Stimulated activated CD8-positive, alpha-beta memory T cell treated with anti-CD3 and anti-CD28 coated beads, Interleukin-12 subunit alpha, Interleukin-12 subunit beta, amount 100 ng/mL, for 24 hours (primary cell): ENCODE data around the gene RPL36A.

Source experiments
- DNase-seq: peaks from one replicate; pipeline ENCODE4 v3.0.0-alpha.2; 2020; ENCODE audit errors: extremely low read depth

Gene RPL36A

DNA sequence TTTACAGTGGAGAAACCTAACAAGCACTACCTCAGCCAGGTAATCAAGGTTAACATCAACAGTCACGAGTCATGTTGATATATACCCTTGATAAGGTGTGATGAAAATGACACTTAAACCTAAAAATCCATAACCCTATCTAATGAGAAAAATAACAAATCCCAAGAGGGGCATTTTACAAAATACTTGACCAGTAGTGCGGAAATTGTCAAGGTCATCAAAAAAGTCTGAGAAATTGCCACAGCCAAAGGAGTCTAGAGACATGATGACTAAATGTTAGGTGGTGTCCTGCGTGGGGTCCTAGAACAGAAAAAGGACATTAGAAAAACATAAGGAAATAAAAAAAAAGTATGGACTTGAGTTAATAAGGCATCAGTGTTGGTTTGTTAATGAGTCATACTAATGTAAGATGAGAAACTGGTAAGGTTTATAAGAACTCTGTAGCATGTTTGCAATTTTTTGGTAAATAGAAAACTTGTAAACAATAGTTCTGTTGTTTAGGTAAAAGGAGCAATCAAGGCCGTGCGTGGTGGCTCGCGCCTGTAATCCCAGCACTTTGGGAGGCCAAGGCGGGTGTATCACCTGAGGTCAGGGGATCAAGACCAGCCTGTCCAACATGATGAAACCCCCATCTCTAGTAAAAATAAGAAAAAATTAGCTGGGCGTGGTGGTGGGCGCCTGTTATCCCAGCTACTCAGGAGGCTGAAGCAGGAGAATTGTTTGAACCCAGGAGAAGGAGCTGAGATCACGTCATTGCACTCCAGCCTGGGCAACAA is 2.9 kb downstream of the RPL36A start:
- no peak for DNase-seq

DNA sequence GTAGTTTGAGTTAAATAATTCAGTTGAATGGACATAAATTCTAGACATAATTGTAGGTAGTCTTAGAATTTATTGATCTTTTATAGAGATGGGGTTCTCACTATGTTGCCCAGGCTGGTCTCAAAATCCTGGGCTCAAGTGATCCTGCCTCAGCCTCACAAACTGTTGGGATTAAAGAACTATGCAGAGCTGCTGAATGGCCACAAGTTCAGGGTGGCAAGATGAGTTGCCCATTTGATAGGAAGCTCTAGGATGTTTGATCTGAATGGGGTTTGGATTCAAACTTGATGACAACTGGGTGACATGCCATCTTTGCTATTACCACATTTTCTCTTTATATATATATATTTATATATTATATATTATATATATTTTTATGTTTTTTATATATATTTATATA is 3.6 kb downstream of the RPL36A start:
- DNase-seq, result no peak

DNA sequence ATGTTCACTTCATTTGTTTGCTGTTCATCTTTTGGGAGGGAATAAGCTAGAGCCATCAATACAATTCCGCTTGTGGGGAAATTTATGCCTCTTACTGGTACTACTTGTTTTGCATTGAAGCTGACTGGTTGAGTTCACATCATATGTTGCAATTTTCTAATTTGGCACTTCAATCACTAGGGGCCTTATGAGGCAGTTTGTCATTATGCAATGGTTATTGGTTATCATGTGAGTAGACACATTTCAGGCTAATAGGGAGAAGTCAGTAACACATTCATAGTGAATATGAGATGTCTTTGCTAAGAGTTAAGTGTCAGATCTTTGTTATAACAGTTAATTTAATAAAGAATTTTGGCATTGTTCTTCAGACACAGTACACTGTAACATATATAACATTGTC is 5.0 kb downstream of the RPL36A start:
- DNase-seq, result no peak

DNA sequence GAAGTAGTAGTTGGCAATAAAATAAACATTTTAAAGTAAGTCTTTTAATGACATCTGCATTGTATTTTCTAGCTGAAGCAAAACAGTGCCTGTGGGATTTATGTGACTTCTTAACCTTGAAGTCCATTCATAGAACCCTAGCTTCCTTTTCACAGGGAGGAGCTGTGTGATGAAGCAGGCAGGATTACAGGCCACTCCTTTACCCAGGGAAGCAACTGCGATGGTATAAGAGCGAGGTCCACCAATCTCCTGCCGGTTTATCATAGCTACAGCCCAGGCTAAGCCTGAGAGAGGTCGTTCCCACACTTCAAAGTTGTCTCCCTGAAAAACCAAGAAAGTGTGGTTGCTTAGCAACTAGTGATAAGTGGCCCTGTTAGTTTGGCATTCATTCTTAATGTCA is 7.0 kb downstream of the RPL36A start:
- no peak for DNase-seq

DNA sequence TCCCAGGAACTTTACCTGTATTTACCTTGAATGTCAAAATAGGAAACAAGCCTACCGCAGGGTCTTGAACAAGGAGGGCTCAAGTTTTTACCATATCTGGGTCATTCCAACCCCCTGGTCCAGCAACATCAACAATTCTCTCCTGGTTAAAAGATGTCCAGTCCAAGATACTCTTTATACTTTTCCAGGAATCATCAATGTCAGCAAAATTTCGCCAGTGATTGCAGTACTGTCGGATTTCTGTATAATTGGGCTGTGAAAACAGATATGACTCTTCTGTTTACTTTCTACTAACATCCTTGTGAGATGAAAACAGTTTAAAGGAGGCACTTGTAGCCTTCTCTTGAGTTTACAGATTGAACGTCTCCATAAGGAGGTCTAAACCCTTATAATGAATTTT is 7.9 kb downstream of the RPL36A start:
- no peak for DNase-seq

DNA sequence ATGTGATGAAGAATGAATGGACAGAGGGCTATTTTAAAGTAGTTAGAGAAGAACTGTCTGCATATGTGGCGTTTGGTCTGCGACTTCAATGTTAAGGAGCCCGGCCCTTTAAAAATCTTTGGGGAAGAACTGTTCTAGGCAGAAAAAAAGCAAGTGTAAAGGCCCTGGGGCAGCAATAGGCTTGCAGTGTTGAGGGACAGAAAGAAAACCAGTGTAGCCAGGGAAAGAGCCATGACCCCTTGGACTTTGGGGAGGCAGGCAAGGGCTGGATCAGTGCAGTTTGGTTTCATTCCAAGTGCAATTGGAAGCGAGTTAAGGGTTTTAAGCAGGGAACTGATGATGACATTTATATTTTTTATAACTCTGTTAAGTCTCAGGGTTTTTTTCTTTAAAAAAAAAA is 9.0 kb downstream of the RPL36A start:
- no peak for DNase-seq

DNA sequence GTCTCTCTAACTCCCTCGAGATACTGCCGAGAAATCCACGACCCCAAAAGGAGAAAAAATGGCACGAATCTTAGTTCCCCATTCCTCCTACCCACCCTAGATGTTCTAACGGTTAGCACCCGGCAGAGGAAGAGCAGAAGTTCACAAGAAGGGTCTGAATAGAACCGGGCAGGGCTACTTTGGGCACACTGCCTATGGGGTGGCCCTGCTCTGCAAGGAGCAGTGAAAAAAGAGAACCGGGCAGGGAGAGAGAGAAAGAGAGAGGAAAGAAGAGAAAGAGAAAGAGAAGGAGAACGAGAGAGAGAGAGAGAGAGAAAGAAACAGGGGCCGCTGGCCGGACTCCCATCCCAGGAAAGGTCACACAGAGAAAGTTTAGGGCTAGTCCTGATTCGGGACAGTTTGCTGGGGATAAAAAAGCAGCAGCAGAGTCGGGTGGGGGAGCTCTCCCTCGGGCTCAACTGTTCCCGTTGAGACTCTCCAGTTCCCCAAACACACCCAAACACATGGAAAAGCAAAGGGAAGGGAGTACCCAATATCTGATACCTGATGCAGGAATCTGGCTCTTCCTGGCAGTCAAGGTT is 16.4 kb downstream of the RPL36A start:
- no peak for DNase-seq

DNA sequence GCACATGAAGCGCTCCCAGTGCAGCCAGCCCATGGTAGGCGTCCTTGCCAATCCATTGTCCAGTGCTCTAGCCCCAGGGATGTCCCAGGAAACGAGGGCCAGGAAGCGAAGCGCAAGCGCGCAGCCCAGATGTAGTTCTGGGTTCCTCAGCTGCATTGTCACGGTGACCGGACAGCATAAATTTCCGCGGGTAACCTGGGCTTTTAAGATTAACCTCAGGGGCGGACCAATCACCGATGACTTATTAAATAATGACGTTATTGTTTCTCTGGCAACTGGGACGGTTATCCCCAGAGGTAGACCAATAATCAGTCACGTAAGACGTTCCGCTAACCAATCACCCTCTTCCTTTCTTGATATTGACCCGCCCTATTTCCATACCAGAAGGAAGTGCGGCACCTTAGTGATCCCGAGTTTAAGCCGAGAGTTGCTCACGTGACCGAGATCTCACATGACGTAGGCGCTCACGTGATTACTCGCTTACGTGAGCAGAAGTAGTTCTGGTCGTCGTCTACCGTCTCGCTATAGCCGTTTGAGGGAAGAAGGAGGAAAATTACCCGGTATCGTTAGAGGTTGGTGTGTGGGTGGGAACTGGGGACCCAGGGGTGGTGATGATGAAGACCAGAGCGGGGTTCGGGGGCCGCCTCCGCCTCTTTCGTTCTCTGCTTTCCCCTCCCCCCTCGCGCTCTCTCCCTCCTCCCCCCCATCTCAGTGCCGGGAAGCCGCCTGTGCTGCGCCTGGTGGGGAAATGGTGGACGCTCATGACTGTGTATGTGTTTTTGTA is 17.1 kb downstream of the RPL36A start, which contains the start of the genes GLA and HNRNPH2:
GLA (minus strand) TSS at position 178 of the 784 bp plus-strand sequence; CDS start at position 156, 22 bp downstream.
HNRNPH2 (plus strand) TSS at position 475 of the 784 bp plus-strand sequence. CDS start 3,767 bp downstream, outside the sequence.
- peak; percentile 55 for DNase-seq

DNA sequence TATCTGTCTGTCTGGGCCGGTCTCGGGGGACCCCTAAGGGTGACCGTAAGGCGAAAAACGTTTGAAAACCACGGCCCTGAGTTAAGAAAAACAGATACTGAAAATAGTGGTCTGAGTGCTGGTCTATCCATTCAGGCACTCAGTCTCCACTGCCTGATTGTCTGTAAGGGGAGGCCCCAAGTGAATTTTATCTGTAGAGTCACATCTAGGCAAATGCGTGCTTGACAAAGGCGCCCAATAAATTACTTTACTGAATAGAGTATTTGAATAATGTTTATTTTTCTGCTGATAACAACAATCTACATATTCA is 17.7 kb downstream of the RPL36A start:
- no peak for DNase-seq

DNA sequence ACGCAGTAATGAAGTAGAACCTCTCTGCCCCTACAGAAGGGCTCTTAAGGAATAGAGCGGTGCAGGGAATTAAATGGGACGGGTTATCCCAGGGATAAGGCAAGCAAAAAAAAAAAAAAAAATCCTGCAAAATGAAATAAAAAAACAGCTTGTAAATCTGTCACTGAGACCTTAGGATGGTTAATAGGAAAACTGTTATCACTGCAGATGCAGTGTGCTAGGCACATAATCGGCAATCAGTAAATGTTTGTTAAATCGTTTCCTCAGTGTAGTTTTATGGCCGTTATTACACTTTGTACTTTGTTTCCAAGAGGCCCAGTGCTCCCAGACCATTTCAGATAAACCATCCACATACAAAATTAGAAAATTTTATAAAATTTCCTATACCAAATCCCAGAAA is 18.2 kb downstream of the RPL36A start:
- no peak for DNase-seq

DNA sequence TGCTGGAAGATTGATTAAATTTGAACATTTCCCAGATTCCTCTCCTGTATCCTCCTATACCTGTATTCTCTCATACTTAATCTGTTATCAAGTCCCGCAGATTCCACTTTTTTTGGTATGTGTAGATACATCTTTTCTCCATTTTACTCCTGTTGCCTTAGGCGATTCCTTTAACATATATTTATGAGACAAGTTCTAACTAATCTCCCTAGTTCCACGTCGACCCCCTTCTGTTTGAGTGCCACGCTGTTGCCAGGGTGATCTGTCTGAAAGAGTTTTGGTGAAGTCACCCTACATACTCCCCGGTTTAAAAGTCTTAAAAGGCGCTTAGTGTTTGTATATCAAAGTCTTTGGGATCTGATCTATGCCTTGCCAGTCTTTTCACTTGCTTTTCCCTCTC is 19.6 kb downstream of the RPL36A start:
- no peak for DNase-seq

DNA sequence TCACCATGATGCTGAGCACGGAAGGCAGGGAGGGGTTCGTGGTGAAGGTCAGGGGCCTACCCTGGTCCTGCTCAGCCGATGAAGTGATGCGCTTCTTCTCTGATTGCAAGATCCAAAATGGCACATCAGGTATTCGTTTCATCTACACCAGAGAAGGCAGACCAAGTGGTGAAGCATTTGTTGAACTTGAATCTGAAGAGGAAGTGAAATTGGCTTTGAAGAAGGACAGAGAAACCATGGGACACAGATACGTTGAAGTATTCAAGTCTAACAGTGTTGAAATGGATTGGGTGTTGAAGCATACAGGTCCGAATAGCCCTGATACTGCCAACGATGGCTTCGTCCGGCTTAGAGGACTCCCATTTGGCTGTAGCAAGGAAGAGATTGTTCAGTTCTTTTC is 21.2 kb downstream of the RPL36A start:
- no peak for DNase-seq

DNA sequence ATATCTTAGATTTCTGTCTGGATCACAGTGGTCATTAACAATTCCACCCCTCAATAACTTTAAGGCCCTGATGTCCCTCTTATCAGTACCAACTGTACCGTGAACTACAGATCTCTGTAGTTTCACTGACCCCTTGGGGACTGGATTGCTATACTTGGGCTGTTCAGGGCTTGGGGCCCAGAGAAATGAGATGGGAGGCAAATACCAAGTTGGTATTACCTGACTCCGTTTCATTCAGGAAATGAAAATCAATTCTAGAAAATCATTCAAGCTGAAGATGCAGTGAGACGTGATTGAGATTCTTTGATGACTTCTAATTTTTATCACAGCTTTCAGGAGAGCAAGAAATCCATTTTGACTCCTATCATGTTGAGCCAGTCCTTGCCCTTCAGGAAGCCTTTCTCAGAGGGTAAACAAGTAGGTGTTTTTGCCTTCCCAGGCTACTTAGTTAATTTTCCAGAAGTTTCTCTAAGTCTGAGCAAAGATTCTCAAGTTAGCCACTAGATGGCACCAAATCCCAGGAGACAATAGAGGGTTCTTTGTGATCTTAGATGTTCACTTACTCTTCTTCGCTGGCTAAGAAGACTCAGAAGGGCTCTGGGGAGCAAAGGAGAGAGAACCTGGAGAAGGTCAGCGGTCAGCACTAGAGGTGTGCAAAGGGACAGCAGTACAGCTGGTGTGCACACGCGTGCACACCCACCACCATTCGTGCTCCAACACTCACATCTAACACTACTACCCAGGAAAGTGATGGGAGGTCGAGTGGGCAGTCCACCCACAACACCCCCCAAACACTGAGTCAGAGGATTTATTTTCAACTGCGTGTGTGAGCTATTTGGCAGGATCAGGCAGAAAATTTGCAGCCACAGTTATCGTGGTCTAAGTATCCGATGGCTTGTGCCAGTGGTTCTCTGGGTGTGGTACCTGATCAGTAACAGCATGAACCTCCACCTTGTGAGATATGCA is 24.7 kb downstream of the RPL36A start:
- DNase-seq, result no peak

DNA sequence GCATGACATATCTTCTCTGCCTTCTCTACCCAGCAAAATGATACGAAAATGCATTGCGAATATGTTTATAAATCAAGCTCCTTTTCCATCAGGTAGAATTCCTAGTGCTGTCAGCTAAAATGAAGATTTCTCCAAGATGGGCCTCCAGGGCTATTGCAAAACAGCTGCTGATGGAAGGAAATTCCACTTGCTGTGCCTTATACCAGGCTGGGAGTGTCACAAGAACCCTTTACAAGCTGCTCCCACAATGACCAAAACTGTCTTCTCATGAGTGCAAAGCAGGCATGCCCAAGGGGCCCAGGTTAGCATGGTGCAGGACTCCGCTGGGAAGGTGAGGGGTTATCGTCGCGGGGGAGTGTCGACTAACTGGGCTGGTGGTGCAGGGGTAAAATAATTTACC is 25.9 kb downstream of the RPL36A start:
- no peak for DNase-seq

DNA sequence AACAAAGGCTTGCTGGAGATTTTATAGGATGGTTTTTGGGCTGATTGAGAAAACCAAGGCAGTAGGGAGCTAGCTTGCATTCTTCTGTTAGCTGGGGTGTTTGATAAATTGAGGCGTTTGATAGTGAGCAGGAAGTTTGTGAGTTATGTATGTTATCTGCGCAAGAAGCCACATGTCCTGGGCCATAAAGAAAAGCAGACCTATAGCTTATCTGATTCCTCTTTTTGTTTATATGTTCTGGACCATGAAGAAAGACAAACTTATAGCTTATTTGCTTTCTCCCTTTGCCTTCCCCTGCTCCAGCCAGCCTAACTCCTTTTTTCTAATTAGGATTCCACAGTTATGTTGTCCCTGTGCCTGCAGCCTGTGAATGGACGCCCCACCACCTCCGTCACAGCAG is 26.4 kb downstream of the RPL36A start:
- DNase-seq, result no peak

DNA sequence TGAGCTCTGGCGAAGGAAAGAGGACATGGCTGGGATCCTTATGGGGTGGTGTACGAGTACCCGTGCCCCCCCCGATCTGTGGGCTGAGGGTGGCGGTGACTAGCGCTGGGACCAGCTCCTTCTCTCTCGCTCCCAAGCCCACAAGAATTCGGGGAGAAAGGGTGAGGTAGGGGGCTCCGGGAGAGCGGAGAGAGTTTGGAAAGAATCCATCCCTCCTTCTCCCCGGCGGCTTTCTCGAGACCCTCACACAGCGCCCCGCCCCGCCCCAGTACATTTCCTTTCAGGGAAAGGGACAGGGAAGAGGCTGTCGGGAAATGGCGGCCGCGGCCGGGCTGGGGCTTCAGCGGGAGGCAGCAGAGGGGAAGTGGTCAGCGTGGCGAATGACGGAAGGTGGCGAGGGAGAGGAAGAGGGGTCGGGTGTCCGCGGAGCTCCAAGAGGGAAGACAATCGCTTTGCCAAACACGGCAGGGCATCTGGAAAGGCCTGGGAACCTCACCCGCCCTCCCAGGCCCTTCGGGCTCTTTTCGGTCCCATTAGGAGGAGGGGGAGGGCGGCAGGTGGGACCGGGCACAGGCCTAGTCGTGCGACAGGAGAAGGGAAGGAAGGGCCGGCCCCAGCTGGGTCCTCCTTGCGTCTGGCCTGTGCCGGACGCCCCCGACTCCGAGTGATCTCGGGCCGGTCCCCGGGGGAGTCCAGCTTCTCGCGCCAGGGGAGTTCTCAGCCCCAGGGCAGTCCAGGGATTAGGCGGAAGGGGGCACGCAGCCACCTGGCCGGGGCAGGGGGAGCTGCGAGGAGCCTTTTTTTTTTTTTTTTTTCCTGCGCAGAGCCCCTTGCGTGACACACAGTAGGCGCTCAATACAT is 27.4 kb downstream of the RPL36A start:
- no peak for DNase-seq

DNA sequence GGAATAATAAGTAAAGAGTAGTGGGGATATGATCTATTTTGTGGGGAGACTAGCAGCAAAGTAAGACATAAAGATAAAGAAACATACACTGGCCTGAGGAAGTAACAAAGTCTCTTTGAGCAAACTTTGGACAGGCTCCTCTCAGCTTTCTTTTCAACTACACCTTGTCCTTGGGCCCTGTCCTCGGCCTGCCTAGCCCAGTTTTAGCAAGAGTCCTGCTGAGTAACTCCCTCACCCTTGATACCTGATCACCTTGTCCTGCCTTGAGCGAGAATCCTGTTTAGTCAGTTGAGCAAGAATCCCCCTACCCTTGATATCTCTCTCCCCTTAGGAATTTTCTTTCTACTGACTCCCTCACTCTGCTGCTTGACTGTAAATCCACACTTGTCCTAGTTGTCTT is 28.7 kb downstream of the RPL36A start:
- DNase-seq, result no peak

DNA sequence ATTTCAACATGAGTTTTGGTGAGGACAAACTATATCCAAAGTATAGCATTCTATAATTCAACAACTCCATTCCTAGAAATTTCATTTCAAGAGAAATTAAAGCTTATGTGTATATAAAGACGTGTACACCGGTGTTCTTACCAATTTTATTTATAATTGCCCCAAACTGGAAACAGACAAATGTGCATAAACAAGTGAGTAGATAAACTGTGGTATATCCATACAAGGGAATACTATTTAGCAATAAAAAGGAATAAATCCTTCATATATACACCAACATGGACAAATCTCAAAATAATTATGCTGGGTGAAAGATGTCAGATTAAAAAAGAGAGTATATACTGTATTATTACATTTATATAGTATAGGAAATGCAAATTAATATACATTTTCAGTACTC is 37.1 kb downstream of the RPL36A start:
- no peak for DNase-seq

DNA sequence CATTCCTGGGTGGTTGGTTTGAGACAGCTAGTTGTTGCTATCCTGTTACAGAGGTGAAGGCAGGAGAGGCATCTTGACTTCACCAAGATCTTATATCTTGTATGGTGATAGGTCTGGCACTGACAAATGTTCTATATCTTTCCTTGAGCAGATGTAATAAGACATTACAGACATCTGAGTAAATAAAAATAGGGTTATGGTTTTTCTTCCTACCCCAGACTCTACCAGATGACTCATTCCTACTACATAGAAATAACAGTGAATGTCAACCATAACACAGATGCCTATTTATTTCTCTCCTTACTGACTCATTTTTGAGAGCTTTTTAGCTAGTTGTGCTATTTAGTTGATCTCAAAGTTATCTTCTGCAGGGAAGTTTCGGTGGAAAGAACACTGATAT is 39.1 kb downstream of the RPL36A start:
- no peak for DNase-seq

DNA sequence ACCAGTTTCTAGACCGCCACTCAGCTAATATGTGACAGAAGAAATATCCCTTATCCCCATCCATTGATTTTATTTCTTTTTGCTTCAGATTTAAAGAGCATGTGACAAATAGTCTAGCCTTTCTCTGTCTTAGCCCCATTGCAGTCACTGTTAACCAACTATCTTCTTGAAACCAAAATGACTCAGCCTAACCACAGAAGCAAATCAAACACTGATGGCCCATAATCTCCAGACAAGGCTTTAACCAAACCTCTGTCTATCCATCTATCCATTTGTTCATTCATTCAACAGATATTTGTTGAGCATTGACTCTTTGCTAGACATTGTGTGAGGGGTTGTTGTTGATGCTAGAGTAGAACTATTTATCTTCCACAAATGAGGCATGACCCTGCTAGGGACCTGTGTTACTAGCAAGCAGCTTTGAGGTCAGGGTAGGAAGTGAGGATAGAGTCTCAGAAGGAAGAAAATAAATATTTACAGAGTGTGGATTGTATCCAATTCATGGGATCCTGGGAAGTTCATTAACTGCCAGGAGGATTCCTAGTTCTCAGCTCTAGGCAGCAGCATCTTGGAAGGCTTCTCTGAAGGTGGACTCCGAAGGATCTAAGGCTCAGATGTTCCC is 39.8 kb downstream of the RPL36A start:
- no peak for DNase-seq
